Kidney capillary endothelial cell (primary cell): ENCODE data around the gene DNM2.

ENCODE experiments used
- DNase-seq: peaks from one replicate; pipeline ENCODE4 v3.0.0-alpha.2; 2018; ENCODE audit warnings: low spot score

DNM2 gene

DNA sequence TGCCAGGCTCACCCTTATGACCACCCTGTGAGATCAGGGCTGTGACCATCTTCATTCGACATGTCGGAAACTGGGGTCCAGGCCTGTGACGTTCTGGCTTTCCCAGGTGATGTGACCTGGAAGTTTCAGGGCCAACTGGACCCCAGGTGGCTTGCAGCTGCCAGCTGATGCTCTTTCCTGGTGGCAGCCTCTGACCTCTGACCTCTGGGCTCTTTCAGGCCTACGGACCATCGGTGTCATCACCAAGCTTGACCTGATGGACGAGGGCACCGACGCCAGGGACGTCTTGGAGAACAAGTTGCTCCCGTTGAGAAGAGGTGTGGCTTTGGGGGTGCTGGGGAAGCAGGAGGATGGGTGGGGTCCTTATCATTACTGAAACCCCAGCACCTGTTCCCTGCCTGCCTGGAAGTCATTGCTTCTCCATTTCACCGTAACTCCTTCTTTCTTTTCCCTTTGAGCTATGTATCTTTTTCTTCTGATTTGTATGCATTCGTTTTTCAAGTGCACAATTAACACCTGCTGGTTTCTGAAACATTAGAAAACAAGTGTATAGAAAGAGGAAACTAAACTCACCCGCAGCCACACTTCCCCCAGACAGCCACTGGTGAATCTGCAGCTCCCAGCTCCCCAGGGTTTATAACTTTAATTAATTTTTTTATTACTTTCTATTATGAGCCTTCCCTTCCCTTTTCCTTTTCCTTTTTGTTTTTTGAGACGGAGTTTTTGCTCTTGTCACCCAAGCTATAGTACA lies 59.2 kb downstream of the DNM2 start:
- DNase-seq, result no peak

DNA sequence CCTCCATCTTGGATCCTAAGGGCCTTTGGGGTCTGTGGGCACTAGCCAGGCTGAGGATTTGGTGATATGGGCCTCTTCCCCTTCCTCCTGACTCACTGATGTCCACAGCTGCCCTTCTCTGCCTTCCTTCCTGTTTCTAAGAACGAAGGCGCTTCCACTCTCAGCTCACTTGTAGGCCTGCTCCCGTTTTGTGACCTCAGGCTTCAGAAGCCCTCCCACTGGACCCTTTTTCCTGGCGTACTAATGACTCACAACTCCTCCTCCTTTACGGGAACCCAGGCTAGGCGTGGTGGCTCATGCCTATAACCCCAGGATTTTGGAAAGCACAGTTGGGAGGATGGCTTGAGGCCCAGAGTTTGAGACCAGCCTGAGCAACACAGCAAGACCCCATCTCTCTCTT lies 62.5 kb downstream of the DNM2 start:
- DNase-seq, result peak; percentile 96

DNA sequence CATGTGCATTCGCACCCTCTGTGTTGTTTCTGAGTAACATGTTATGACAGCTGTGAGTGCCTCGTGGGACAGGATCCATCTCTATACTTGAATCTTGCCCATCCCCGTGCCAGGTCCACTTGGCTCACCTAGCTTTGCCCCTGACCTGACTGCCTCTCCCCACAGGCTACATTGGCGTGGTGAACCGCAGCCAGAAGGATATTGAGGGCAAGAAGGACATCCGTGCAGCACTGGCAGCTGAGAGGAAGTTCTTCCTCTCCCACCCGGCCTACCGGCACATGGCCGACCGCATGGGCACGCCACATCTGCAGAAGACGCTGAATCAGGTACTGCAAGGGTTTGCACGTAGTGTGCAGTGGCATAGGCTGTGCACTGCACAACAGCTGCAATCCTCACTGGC lies 64.9 kb downstream of the DNM2 start:
- DNase-seq, result no peak

DNA sequence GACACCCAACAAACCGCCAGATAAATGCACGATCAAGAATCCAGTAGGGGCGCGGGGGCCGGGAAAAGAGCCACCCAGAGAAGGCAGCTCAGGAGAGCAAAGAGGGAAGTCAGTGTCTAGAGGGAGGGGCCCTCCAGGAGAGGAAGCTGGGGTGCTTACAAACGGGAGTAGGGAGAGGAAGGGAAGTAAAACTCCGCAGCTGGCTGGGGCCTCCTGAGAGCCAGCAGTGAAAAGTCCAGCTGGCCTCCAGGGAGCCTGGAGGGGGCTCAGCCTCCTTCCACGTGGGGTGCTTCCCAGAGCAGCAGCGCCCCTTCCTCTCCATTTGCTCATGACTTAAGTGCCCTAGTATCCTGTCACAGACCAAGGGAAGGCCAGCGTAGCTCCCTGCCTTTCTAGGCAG lies 66.4 kb downstream of the DNM2 start:
- no peak for DNase-seq

DNA sequence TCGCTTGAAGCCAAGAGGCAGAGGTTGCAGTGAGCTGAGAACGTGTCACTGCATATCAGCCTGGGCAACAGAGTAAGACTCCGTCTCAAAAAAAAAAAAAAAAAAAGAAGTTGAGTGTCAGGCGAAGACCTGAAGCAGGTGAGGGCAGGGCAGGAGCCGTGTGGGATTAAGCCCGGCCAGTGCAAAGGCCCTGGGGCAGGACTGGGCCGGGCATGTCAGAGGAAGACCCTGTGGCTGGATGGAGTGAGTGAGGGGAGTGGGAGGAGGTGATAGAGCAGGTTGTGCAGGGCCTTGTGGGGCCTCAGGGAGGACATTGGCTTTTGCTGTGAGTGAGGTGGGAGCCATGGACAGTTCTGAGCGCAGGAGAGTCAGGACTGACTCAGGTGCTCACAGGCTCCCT lies 70.3 kb downstream of the DNM2 start:
- no peak for DNase-seq

DNA sequence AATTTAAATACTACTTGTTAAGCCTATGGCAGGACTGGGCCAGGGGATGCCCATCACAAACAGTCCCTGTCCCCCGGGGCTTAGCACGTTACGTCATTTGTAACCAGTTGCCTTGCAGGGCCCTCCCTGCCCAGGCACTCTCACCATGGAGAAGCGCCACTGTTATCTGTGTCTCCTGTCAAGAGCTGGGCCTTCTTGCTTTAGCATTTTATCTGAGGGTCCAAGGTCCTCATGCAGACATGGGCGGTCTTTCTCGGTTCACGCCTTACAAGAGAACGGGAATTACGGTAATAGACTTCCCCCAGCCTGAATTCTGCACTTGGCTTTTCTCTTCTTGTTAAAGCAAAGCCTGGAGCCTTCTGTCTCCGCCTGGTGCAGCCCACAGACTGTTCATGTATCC lies 72.0 kb downstream of the DNM2 start:
- DNase-seq, result no peak

DNA sequence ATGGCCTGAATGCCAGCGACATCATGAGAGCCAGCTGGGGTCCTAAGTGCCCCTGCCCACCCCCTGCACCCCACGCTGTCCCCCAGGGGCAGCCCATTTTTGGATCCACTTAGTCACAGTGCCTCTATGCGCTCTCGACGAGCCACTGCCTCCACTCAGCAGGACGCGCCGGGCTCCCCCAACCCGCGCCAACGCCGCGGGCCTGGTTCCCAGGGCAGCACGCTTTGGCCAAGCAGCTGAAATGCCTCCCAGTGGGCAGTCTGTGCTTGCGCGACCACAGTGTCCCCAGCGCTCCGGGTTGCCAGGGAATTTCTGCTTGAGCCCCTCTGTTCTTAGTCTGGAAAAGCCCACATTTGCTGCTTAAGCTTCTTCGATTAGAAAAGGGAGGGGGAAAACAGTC lies 78.8 kb downstream of the DNM2 start:
- no peak for DNase-seq

DNA sequence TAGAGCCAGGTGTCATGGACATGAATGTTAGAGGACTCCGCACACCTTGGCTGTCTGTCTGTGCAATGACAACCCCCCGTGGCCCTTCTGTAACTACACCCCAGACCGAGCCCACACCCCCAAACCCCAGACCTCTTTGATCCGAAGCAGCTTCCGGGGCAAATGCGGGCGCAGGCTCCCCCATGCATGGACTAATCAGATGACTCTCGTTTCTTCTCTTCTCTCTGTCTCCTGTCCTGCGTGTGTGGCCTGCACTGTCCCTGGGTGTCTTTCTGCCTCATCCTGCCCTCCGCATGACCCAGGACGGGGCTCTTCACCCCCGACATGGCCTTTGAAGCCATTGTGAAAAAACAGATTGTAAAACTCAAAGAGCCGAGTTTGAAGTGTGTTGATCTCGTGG lies 79.2 kb downstream of the DNM2 start:
- DNase-seq, result no peak

DNA sequence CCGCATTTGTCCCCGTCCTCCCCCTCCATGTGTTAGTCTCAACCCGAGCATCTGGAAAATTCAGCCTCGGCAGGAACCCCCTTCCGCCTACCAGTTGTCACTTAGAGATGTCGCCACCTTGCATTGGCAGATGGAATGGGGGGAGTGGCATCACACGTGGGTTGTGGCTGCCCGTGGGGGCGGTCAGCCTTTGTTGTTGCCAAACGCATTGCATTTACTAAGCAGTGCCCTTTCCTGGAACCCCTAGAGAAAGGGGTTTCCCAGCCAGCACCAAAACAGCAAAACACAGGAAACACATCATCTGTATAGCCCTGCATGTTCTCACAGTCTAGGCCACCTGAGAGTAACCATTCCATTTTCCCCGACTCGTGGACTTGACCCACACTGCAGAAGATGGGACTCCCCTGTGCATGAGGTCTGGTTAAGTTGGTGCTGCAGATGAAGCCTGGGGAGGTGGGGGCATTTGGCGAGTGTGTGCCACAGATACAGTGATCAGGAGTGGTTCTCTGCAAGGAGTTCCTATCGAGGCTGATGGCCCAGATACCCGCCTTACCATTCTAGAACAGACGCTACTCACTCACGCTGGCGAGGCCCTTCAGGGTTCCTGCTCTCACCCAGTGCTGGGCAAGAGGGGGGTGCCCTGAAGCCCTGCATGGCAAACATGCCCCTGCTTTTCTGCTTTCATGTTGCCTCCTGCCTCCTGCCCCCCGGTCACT lies 79.8 kb downstream of the DNM2 start:
- no peak for DNase-seq

DNA sequence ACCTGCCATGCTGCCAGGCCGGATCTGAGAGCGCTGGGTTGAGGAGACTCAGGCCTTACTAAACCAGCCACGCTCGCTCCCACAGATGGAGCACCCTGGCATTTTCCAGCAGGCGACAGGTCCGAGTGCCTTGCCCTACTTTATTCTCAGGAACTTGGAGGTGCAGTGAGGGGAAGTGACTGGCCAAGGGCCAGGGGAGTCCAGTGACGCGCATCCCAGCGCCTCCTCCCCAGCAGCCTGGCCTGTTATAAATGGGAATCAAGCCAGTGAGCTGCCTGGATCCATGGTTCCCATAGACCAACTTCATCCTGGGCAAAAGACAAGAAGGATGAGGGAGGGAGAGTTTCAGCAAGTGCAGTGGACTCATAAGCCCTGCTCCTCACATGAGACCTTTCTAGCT lies 82.6 kb downstream of the DNM2 start:
- DNase-seq, result no peak

DNA sequence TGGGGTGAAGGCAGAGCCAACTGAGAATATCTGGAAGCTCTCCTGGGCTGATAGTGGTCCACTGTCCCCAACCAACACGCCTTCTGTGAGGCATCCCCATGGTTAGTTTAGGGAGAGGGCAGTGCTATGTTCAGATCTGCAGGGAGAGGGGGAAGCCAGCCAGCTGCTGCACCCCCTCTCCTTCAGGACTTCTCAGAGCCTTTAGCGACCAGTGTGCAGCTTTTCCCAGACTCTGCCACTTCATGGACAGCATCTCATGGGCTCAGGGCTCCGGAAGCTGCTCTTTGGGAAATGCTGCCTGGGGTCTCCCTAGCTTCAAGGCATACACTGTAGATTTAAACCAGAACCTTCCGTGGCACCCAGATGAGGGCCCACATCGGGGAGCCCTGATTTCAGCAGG lies 84.6 kb downstream of the DNM2 start:
- DNase-seq, result no peak

DNA sequence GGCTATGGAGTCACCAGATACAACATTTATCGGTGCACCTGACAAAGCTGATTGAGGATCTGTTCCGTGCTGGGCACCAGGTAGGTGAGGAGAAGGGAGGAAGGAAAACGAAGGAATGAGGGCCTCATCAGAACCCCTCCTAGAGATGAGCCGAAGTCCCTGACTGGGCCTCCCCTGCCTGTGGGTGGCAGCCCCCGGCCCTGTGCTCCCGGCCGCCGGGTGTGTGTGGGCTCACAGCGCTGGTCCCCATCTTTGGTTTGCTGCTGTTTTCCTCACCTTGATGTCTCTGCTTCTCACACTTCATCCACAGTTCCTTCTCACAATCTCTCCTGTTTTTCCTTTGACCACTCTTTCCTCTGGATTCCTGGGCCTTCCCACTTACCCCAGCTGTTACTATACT lies 85.4 kb downstream of the DNM2 start:
- no peak for DNase-seq

DNA sequence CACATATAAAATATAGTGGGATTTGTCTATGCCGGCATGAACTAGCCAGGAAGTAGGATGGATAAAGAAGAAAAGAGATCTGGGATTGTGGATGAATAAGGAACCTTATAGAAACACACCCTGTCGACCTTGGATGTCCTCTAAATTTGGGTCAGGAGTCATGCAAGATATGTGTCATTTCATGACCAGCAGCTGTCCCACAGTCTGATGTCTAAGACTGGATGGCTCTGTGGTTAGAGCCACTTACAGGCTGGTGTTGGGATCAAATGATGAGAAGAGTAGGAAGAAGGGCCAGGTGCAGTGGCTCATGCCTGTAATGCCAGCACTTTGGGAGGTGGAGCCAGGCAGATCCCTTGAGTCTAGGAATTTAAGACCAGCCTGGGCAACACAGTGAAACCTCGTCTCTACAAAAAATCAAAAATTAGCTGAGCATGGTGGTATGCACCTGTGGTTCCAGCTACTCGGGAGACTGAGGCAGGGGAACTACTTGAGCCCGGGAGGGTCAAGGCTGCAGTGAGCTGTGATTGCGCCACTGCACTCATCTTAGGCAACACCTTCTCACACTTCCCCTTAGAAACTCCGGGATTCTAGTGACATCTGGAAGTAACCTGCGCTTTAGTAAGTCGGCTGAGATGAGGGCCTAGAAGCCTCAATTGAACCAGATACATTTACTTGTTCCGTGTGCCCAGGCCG lies 87.3 kb downstream of the DNM2 start:
- DNase-seq, result no peak

DNA sequence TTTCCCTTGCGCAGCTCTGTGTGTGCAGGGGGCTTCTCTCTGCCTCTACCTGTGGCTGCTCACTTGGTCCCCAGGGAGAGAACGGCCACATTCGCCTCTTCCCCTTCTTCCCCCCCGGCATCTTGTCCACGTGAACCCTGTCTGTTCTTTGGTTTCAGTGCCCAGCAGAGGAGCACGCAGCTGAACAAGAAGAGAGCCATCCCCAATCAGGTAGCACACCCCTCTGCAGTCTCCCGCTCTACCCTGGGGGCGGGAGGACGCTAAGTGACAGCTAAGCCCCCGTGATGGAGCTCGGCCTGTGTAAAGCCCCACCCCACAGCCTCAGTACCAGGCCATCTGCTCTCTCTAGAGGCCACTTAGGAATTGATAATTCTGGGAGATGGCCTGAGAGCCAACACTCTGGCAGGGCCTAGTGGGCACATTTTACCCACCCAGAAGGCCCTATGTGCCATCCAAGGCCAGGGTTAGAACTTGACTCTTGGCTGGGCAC lies 87.9 kb downstream of the DNM2 start:
- no peak for DNase-seq

DNA sequence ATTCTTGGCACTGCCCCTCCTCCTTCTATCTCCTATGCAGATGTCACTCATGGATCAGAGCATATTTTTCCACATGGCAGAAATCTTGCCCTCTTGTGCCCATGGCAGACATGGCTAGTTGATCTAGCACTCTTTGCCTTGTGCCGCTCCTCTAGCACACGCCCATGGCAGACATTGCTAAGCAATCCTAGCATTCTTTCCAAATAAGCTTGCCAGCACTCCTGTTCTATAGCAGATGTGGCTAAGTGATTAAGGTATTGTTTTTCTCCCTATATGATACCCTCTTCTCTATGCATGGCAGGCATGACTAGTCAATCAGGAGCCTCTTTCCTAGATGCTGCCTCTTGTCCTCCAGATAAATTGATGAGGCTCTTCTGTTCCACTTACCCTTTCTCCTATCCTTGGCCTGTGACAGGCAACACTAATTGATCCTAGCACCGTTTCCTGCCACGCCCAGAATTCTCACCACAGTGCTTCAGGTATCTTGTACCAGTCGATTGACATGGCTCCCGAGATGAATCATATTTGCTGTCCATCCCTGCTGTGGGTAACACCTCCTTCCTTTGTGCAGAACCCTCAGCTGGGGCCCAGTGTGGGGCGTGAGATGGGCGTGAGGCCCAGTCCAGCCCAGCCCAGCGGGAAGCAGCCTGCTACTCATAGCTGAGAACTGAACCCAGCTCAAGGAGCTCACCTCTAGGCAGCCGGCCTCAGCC lies 91.2 kb downstream of the DNM2 start:
- no peak for DNase-seq

DNA sequence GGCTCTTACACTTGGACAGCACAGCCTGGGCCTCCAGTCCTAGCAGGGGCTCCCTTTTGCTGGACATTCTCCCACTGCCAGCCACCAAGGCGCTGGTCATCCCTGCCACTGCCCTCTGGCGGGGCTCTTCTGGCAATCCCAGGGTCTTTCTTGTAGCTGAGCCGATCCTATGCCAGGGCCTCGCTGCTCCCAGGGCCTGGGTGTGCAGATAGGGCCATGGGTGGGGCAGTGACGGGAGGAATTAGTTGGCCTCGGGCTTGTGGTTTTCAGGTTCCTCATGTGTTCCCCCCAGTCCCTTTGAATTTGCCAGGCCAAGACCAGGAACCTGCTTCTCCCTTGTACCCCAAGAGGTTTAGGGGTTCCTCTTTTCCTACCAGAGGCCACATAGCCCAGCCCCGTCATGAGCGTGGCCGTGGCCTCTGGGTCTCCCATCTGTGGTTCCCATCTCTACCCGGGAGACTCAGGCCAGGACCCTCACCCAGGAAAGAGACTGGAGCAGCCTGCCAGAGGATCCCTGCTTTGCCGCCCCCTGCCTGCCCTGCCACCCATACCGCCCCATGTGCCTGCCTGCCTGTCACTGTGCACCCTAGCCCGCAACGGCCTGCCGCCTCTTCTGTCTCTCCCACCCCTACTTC lies 91.9 kb downstream of the DNM2 start:
- DNase-seq, result no peak

DNA sequence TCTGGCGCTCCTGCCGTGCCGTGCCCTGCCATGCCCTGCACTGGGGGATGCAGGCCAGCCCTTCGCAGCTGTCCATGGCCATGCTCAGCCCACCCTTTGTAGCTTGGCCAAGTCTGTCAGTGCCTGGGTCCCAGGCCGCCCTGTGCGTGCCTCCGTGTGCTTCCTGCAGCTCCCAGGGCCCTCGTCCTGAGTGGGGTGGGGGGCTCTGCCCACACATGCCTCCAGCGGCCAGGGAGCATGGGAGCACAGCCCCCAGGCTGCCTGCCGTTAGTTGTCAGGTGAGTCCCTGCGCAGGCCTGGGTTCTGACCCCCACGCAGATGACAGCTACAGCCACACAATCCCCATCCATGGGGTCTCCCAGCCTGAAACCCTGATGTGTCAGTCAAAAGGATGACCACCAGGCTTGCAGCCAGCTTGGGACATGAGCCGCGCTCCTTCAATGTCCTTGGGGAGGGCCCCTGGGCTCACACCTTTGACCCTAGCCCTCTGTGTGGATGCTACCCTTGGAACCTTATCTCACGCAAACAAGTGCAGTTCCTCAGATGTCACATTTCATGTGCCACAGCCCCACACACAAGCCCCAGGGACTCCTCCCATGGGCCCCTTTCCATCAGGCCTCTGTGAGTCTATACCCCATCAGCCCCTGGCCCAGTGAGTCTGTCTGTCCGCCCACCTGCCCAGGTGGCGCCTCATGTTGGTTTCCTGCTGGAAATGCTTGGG lies 93.7 kb downstream of the DNM2 start:
- no peak for DNase-seq

DNA sequence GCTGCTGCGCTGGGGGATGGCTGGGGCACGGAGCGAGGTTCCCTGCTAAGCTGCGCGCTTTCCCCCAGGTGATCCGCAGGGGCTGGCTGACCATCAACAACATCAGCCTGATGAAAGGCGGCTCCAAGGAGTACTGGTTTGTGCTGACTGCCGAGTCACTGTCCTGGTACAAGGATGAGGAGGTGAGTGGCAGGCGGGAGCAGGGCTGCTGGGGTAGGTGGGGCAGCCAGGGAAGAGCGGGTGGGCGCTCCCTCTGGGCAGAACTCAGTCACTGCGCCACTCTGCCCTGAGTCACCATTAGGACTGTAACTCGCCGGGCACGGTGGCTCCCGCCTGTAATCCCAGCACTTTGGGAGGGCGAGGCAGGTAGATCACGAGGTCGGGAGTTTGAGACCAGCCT lies 94.3 kb downstream of the DNM2 start:
- DNase-seq, result no peak

DNA sequence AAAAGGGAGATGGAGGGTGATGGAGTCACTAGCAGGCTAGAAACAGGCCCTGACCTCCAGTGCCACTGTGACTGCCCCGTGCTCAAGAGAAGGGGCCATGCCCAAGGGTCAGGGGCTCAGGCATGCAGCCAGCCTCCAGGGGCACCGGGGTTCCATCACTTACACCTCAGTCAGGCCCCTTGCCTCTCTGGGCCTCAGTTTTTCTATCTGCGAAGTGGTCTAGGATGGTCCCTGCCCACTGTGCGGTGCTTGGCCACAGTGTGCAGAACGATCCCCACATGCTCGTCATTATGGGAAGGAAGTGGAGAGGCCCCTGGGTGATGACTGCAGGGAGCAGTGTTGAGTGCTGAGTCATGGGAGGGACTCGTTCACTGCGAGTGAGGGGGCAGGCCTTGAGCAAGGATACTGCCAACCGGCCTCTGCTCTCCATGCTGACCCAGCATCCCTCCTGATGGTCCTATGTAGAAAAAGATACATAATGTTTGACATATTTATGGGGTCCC lies 95.1 kb downstream of the DNM2 start:
- peak; percentile 91 for DNase-seq

DNA sequence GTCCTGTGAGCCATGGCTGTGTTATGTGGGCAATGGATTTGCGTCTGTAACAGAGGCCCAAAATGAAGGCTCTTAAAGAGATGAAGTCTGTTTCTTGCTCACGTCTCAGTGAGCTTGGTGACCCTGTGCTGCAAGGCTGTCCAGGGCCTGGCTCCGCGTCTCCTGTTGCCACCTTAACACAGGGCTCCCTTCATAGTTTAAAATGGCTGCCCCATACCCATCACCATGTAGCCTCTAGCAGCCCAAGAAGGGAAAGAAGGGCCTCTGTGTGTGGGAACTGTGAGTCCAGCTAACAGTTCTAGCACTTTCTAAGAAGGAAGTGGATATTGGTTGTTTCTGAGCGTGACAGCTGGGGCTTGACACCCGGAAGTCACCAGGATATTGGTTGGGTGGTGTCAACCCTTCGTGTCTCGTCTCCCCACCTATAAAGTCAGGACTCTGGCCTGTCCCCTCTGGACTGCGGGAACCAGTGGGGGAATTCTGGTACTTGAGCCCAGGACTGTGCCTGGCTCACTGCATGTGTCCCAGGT lies 97.2 kb downstream of the DNM2 start:
- DNase-seq, result no peak
